K562 (cell line): ENCODE results near the gene DPM1. TPM values are rescaled to one million over a fixed set of nuclear protein-coding genes. Genes with fewer than 3 reads are reported as not detected.

Experiments used
- CBX2 ChIP-seq: fragments of 200-600 bp; sonication (generic); IDR thresholded peaks from one replicate; pipeline ENCODE4 v1.6.1; 2012; ENCODE audit warnings: mild to moderate bottlenecking, low read length, inconsistent platforms; ENCODE audit not compliant: insufficient read depth, poor library complexity, severe bottlenecking
- CHAMP1 ChIP-seq: fragments of 450-650 bp; IDR thresholded peaks from 2 replicates; pipeline ENCODE4 v1.6.1; 2016; ENCODE audit warnings: mild to moderate bottlenecking
- ILF3 ChIP-seq: fragments of 450-650 bp; IDR thresholded peaks from 2 replicates; pipeline ENCODE4 v1.6.1; 2018; ENCODE audit warnings: antibody characterized with exemption, mild to moderate bottlenecking, moderate library complexity, borderline replicate concordance
- NCOR1 ChIP-seq: fragments of 450-650 bp; IDR thresholded peaks from 2 replicates; pipeline ENCODE4 v1.6.1; 2016; ENCODE audit warnings: mild to moderate bottlenecking, moderate library complexity
- NFRKB ChIP-seq: fragments of 450-650 bp; IDR thresholded peaks from 2 replicates; pipeline ENCODE4 v1.6.1; 2016; ENCODE audit warnings: low read depth
- SMARCA5 ChIP-seq: fragments of 450-650 bp; IDR thresholded peaks from 2 replicates; pipeline ENCODE4 v1.6.1; 2016
- ZFP30 ChIP-seq: fragments of 250-450 bp; sonication (Bioruptor Pico); IDR thresholded peaks from 2 replicates; pipeline ENCODE4 v1.8.0; 2022; ENCODE audit warnings: moderate library complexity, mild to moderate bottlenecking, inconsistent platforms, borderline replicate concordance
- ZNF133 ChIP-seq: fragments of 250-450 bp; sonication (Bioruptor Pico); IDR thresholded peaks from 2 replicates; pipeline ENCODE4 v1.4.0; 2020; ENCODE audit warnings: mild to moderate bottlenecking
- ZNF444 ChIP-seq: fragments of 250-450 bp; sonication (Bioruptor Pico); IDR thresholded peaks from 2 replicates; pipeline ENCODE4 v1.4.0; 2020; ENCODE audit warnings: mild to moderate bottlenecking, moderate library complexity
- ZNF586 ChIP-seq: fragments of 450-650 bp; formaldehyde crosslinking; conservative IDR thresholded peaks from 2 replicates; pipeline ENCODE4 v1.4.0; 2020; ENCODE audit warnings: mild to moderate bottlenecking, moderate library complexity
- ZNF740 ChIP-seq, 3 experiments: fragments of 200-800 bp in 1 of 3; sonication (Bioruptor generic) in 1 of 3; sonication (generic) in 1 of 3; formaldehyde crosslinking in 1 of 3; IDR thresholded peaks; 2 replicates each; pipeline versions ENCODE4 v1.6.1 to v1.8.0; 2016 to 2022; ENCODE audit warnings: mild to moderate bottlenecking in 2 of 3, missing compliant biosample characterization in 2 of 3, missing genetic modification characterization in 2 of 3, missing genetic modification reagents in 1 of 3
- polyA plus RNA-seq, 8 experiments: library from polyadenylated mRNA; depleted of rRNA in 4 of 8; stranded (reverse) in 5 of 8; unstranded in 3 of 8; fragments of >200 nt; fragmentation: Nextera tagmentation in 2 of 8; fragmentation: Illumina TruSeq in 1 of 8; extraction: Ambion mirVana in 2 of 8; extraction: Trizol in 1 of 8; gene quantifications; 2 replicates each; pipeline versions ENCODE4 v1.2.1 to v1.2.3, GENCODE V29; 2011 to 2014; ENCODE audit warnings: inconsistent platforms in 1 of 8, missing spikeins in 1 of 8
- total RNA-seq, 7 experiments: library from RNA; depleted of rRNA in 6 of 7; stranded (reverse); fragments of >200 nt in 6 of 7; fragmentation: Illumina TruSeq in 2 of 7; extraction: Trizol in 2 of 7; gene quantifications; 2 replicates each; pipeline versions ENCODE4 v1.2.1 to v1.2.3, GENCODE V29; 2011 to 2021; ENCODE audit warnings: low replicate concordance in 1 of 7
- TF ChIP-seq, protein P1 (sequence below): fragments of 250-450 bp; sonication (Bioruptor Pico); IDR thresholded peaks from 2 replicates; pipeline ENCODE4 v1.5.1; 2021; ENCODE audit warnings: mild to moderate bottlenecking
- TF ChIP-seq, protein P2 (sequence below): sonication (generic); formaldehyde crosslinking; IDR thresholded peaks from 2 replicates; pipeline ENCODE4 v1.8.1; 2023; ENCODE audit warnings: mild to moderate bottlenecking, missing genetic modification reagents, moderate library complexity

The DPM1 gene
- total and polyA plus RNA-seq, 9 of the 15 experiments (the other 6 are each of a cell fraction or from before 2014, with no cell fraction given): 75.2 to 190 (median 153) TPM

- TF ChIP-seq ZNF586 (CRISPR knock-in tag) (0 out of 2 replicates have a peak, but pooled peaks have one; percentile 41), CBX2 (no peak), NCOR1 (peak; percentile 71), ZNF444 (CRISPR knock-in tag) (no peak), ZNF740 (CRISPR knock-in tag; IDR thresholded peaks at IDR 0.05) (peak; percentile 99), ZNF740 (tag; IDR thresholded peaks at IDR 0.05) (peak in 1 of 2 experiments; percentile 100; a peak in 2 of 4 replicates), ILF3 (peak; percentile 82; the same call in 1 of the 2 replicates), CHAMP1 (peak; percentile 61; the same call in 1 of the 2 replicates), NFRKB (peak; percentile 97), SMARCA5 (no peak), ZFP30 (no peak), ZNF133 (CRISPR knock-in tag) (0 out of 2 replicates have a peak, but pooled peaks have one; percentile 22)
- TF ChIP-seq, protein P1, sequence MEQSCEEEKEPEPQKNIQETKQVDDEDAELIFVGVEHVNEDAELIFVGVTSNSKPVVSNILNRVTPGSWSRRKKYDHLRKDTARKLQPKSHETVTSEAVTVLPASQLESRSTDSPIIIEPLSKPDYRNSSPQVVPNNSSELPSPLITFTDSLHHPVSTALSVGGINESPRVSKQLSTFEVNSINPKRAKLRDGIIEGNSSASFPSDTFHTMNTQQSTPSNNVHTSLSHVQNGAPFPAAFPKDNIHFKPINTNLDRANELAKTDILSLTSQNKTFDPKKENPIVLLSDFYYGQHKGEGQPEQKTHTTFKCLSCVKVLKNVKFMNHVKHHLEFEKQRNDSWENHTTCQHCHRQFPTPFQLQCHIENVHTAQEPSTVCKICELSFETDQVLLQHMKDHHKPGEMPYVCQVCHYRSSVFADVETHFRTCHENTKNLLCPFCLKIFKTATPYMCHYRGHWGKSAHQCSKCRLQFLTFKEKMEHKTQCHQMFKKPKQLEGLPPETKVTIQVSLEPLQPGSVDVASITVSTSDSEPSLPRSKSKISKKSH: no peak
- TF ChIP-seq, protein P2, sequence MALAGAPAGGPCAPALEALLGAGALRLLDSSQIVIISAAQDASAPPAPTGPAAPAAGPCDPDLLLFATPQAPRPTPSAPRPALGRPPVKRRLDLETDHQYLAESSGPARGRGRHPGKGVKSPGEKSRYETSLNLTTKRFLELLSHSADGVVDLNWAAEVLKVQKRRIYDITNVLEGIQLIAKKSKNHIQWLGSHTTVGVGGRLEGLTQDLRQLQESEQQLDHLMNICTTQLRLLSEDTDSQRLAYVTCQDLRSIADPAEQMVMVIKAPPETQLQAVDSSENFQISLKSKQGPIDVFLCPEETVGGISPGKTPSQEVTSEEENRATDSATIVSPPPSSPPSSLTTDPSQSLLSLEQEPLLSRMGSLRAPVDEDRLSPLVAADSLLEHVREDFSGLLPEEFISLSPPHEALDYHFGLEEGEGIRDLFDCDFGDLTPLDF (CRISPR knock-in tag): peak; percentile 96
Observed at GRCh38 chr20:50931306-50932015, 26.9 kb downstream of the DPM1 start, which contains the start of gene ADNP (continued).
